Cardiac fibroblast (primary cell): ENCODE results near the gene DNAJC1.
A peak's percentile ranks its signal among the peaks of the same experiment; 100 is the strongest.
"Not testable (repeated sequence)": the region's sequence is repeated elsewhere in the genome, so short reads cannot be mapped to it uniquely, and the experiment has no call there.

Experiments used
- DNase-seq, 2 donors: peaks; one replicate each; pipeline versions ENCODE4 v3.0.0 to v3.0.0-alpha.2; 2010; ENCODE audit warnings: low read depth in 2 of 2
- H3K4me3 ChIP-seq, 2 donors: replicated peaks in 1 of 2; 1 replicate in 1 of 2; 2 replicates in 1 of 2; pipeline ENCODE4 v1.5.1; 2011; ENCODE audit warnings: low read depth in 2 of 2, low read length in 2 of 2, mild to moderate bottlenecking in 2 of 2, moderate library complexity in 1 of 2
- TF ChIP-seq, protein P1 (sequence below): IDR thresholded peaks from one replicate; pipeline ENCODE4 v1.5.1; 2011; ENCODE audit warnings: low read depth, mild to moderate bottlenecking, low read length, inconsistent platforms

The DNAJC1 gene

DNA sequence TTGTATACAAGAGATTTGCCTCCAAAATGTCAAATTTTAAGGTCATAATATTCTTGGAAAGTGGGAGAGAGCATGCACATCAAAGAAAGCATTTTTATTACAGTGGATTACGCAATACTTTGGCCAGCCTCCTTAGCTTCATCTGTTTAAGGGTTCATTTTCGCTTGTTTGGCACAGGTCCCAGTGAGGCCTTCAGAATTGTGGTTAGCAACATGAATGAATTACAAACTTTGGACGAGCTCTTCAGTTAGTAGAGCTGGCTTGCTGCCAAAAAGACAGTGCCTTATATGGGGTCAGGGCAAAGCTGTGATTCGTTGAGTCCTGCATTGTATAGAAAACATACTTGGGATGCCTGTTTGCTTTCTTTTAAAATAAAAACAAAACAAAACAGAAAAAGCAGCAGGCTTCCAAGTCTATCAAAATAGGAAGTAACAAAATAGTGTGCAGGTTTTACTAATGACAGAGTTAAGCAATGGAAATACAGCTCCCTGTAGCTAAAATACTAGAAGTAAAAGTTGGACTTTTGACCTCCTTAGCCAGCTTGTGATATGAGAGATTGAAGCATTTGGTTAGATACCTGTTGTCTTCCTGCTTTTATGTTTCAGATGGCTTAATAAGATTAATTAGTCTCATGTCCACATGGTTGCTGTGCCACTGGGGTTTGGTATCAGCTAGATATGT lies 278.7 kb downstream of the DNAJC1 start:
- TF ChIP-seq, protein P1, sequence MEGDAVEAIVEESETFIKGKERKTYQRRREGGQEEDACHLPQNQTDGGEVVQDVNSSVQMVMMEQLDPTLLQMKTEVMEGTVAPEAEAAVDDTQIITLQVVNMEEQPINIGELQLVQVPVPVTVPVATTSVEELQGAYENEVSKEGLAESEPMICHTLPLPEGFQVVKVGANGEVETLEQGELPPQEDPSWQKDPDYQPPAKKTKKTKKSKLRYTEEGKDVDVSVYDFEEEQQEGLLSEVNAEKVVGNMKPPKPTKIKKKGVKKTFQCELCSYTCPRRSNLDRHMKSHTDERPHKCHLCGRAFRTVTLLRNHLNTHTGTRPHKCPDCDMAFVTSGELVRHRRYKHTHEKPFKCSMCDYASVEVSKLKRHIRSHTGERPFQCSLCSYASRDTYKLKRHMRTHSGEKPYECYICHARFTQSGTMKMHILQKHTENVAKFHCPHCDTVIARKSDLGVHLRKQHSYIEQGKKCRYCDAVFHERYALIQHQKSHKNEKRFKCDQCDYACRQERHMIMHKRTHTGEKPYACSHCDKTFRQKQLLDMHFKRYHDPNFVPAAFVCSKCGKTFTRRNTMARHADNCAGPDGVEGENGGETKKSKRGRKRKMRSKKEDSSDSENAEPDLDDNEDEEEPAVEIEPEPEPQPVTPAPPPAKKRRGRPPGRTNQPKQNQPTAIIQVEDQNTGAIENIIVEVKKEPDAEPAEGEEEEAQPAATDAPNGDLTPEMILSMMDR: no peak
- DNase-seq: peak; percentile 100
- no peak overlapping the region for H3K4me3 ChIP-seq

DNA sequence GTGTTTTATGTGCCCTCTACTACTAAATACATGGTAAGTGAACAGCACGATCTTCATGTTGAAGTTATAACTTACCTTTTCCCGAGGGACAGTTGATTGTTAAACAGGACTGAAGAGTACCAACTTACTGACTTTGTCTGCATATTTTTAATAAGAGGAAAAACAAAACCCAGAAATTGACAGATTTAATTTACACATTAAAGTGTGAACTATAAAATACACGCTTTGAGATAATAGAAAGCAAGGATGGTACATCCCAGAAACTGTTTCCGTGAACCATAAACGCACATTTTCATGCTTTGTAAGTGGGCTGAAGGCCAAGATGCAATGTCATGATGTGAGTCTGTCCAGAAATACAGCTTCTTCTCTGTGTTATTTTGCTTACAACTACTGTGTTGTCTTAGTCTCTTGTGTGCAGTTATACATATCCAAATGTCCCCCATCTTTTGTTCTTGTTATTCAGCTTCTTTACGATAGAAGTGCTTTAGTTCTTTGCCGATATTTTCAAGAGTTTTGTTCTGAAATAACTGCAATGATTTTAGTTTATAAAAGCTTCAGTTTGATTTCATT lies 279.4 kb downstream of the DNAJC1 start:
- TF ChIP-seq, protein P1: no peak
- peak; percentile 27 to 50 for DNase-seq
- H3K4me3 ChIP-seq: no peak overlapping the region

DNA sequence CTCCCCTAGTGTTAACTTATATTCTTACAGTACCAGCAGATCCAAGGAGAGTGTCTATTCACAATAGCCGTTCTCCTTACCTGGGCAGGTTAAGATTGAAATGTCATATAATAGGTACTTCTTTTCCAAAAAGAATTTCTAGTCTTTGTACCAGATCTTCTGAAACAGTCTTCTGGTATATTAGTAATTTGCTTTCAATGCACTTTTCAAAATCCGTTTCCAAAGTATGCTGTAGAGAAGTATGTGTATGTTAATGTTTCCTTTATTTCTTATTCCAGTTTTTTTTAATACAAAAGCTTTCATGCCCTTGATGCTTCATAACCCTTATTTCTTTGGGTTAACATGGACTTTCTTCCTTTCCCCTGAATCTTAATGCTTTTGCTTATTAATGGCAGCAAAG lies 281.3 kb downstream of the DNAJC1 start:
- TF ChIP-seq, protein P1: no peak
- no peak overlapping the region for H3K4me3 ChIP-seq

DNA sequence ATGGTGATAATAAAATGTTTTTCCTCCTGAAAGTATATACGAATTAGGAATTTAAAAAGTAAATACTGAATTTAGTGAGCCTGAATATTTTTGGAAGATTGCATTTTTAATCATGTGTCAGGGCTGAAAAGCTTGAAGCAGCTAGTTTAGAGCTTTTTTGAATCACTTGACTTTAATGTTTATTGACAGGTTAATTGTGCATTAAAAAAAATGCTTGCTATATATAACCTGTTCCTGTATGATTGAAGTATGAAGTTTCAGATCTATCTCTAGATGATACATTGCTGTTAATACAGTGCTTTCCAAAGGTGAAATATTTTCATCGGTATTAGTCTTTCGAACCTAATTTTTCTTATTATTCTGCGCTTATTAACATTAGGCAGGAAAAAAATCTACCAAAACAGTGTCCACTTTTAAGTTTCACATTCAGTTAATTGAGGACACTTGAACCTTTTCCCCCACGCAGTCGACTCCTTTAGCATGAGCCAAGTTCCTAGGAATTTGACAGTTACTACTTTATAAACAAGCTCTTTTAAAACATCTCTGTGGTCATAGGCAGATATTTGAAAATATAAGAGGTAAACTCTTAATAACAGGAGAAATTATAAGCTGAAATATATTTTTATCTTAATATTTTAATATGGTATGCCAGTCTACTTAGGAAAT lies 282.4 kb downstream of the DNAJC1 start:
- TF ChIP-seq, protein P1: no peak
- H3K4me3 ChIP-seq: no peak overlapping the region
- no peak for DNase-seq

More for the DNA sequence above, 281.3 kb downstream of the DNAJC1 start:
- DNase-seq: no peak

DNA sequence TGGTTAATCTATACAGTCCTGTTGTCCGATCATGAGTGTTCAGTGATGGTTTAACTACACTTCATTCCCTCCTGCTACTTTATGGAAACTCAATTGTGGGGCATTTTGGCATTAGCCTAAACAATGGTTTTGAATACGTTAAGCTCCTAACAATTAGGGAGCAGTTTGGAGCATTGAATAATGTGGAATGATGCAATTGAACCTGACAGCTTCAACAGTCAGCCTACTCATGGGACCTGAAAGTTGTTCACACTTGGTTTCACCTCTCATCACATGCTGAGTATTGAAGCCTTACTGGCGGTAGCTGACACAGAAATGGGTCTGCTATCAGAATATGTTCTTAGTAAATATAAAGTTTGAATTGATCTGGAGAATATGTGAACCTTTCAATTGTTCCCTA lies 283.4 kb downstream of the DNAJC1 start:
- no peak for DNase-seq
- H3K4me3 ChIP-seq: no peak overlapping the region
- TF ChIP-seq, protein P1: no peak

DNA sequence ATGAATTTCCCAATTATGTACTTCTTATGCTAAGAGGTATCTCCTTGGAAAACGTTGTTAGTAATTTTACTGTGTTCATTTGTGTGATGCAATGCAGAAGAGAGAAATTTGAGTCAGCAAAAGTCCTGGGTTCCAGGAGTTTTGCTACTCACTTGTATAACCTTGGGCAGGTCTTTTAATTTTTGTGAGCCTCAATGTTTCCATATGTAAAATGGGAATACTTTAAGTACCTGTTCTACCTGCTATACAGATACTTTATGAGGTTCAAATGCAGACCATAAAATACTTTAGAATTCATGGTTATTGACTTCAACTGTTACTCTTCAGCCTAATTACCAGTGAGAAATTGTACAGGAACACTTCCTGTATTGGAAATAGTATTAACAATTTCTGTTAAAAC lies 284.0 kb downstream of the DNAJC1 start:
- no peak overlapping the region for H3K4me3 ChIP-seq
- DNase-seq: no peak
- TF ChIP-seq, protein P1: no peak

DNA sequence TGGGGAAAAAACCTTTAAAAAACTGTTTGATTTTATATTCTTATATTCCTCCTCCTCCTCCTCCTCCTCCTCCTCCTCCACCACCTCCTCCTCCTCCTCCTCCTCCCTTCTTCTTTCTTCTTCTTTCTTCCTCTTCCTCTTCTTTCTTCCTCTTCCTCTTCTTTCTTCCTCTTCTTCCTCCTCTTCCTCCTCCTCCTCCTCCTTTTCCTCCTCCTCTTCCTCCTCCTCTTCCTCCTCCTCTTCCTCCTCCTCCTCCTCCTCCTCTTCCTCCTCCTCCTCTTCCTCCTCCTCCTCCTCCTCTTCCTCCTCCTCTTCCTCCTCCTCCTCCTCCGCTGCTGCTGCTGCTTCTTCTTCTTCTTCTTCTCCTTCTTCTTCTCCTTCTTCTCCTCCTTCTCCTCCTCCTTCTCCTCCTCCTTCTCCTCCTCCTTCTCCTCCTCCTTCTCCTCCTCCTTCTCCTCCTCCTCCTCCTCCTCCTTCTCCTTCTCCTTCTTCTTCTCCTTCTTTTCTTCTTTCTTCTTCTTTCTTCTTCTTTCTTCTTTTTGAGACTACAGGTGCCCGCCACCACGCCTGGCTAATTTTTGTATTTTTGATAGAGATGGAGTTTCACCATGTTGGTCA lies 286.0 kb downstream of the DNAJC1 start:
- not testable (repeated sequence) for DNase-seq, H3K4me3 ChIP-seq
